Right atrium auricular region (tissue), 2 donors: ENCODE data around the gene CTDP1. TPM values are rescaled to one million over a fixed set of nuclear protein-coding genes. Genes with fewer than 3 reads are reported as not detected.

Experiments
- DNase-seq: peaks from one replicate; pipeline ENCODE4 v3.0.0-alpha.2; 2019; ENCODE audit warnings: low spot score
- H3K27ac ChIP-seq, 2 donors: fragments of 200-600 bp; sonication (generic); 1 replicate in 1 of 2; 2 replicates in 1 of 2; pipeline ENCODE4 v1.5.1; 2016 to 2019
- H3K27me3 ChIP-seq, 2 donors: fragments of 200-600 bp; sonication (generic); one replicate each; pipeline versions ENCODE4 v1.5.1 to v1.6.0; 2017 to 2019
- H3K36me3 ChIP-seq: fragments of 200-600 bp; sonication (generic); one replicate; pipeline ENCODE4 v1.5.1; 2016
- H3K4me1 ChIP-seq, 2 donors: fragments of 200-600 bp; sonication (generic); one replicate each; pipeline versions ENCODE4 v1.5.1 to v1.6.0; 2017 to 2019
- H3K4me3 ChIP-seq, 2 donors: fragments of 200-600 bp; sonication (generic); 1 replicate in 1 of 2; 2 replicates in 1 of 2; pipeline ENCODE4 v1.5.1; 2017 to 2019; ENCODE audit warnings: mild to moderate bottlenecking in 1 of 2, moderate library complexity in 1 of 2
- H3K9me3 ChIP-seq, 2 donors: fragments of 200-600 bp; sonication (generic); one replicate each; pipeline ENCODE4 v1.5.1; 2019
- total RNA-seq, 2 donors: library from RNA; depleted of rRNA; stranded (reverse); fragments of >200 nt; gene quantifications; one replicate each; pipeline ENCODE4 v1.1.0, GENCODE V29; 2016
- TF ChIP-seq, protein P1 (sequence below), 2 donors: fragments of 200-600 bp; sonication (generic); IDR thresholded peaks; one replicate each; pipeline ENCODE4 v1.5.1; 2019; ENCODE audit warnings: antibody characterized with exemption in 2 of 2

CTDP1 gene
- total RNA-seq, 2 donors from 2014 or later: 6.3 to 9.2 TPM

DNA sequence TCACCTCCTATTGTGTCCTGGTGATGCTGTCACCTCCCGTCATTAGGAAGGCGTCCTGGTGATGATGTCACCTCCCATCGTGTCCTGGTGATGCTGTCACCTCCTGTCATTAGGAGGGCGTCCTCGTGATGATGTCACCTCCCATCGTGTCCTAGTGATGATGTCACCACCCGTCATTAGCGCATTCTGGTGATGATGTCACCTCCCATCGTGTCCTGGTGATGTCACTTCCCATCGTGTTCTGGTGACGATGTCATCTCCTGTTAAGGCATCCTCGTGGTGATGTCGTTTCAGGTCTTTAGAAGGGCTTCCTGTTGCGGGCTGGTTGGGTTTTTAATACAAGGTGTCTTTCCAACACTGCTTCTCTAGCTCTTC, 40.7 kb downstream of the CTDP1 start:
- H3K27me3 ChIP-seq: no peaks in the 10 kb centered on the region
- no peaks in the 10 kb centered on the region for H3K9me3 ChIP-seq
- H3K4me3 ChIP-seq: no peak overlapping the region
- TF ChIP-seq, protein P1, sequence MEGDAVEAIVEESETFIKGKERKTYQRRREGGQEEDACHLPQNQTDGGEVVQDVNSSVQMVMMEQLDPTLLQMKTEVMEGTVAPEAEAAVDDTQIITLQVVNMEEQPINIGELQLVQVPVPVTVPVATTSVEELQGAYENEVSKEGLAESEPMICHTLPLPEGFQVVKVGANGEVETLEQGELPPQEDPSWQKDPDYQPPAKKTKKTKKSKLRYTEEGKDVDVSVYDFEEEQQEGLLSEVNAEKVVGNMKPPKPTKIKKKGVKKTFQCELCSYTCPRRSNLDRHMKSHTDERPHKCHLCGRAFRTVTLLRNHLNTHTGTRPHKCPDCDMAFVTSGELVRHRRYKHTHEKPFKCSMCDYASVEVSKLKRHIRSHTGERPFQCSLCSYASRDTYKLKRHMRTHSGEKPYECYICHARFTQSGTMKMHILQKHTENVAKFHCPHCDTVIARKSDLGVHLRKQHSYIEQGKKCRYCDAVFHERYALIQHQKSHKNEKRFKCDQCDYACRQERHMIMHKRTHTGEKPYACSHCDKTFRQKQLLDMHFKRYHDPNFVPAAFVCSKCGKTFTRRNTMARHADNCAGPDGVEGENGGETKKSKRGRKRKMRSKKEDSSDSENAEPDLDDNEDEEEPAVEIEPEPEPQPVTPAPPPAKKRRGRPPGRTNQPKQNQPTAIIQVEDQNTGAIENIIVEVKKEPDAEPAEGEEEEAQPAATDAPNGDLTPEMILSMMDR (IDR thresholded peaks at IDR 0.05): no peak
- H3K4me1 ChIP-seq: no peaks in the 10 kb centered on the region
- H3K36me3 ChIP-seq: peaks cover 38% of the 10 kb centered on the region
- DNase-seq: no peak
- H3K27ac ChIP-seq: no peak overlapping the region

DNA sequence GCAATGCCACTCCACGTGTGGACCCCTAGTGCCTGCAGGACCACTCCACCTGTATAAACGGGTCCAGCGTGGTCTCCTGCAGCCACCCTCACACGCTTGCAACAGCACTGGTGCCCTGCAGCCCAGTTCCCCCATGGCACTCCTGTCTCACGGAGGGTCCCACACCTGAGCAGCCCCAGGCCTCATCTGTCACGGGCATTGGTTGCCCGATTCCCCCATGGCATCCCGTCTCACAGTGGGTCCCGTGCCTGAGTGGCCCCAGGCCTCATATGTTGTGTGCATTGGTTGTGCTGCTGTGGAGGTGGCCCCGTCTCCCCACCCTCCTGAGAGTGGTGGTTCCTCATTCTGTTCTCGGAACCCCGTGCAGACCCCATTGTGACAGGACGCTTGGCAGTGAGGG, 43.4 kb downstream of the CTDP1 start:
- H3K27ac ChIP-seq: no peak overlapping the region
- peaks cover 21% of the 10 kb centered on the region for H3K36me3 ChIP-seq
- no peak for DNase-seq

DNA sequence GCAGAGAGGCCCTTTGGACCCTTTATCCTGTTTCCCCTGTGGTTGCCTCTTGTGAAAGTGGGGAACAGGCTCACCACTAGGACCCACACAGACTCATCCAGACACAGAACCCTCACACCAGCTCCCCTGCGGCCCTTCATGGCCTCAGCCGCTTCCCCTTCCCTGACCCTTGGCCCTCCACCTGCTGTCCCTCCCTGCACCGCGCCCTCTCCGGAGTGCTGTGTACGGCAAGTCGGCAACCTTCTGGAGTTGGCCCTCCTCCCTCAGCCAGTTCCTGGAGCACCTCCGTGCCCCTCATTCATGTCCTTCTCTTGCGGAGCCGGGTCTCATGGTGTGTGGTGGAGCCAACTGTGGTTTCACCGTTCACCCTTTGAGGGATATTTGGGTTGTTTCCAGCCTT, 44.0 kb downstream of the CTDP1 start:
- H3K27me3 ChIP-seq: no peaks in the 10 kb centered on the region
- no peak overlapping the region for H3K4me3 ChIP-seq
- no peaks in the 10 kb centered on the region for H3K4me1 ChIP-seq
- no peaks in the 10 kb centered on the region for H3K9me3 ChIP-seq
- no peak overlapping the region for H3K27ac ChIP-seq
- peaks cover 19% of the 10 kb centered on the region for H3K36me3 ChIP-seq
- TF ChIP-seq, protein P1 (IDR thresholded peaks at IDR 0.05): no peak
- no peak for DNase-seq

More for the DNA sequence above, 43.4 kb downstream of the CTDP1 start:
- Histone ChIP-seq H3K9me3 (no peaks in the 10 kb centered on the region), H3K4me1 (no peaks in the 10 kb centered on the region), H3K4me3 (no peak overlapping the region), H3K27me3 (no peaks in the 10 kb centered on the region)
- TF ChIP-seq, protein P1 (IDR thresholded peaks at IDR 0.05): no peak

DNA sequence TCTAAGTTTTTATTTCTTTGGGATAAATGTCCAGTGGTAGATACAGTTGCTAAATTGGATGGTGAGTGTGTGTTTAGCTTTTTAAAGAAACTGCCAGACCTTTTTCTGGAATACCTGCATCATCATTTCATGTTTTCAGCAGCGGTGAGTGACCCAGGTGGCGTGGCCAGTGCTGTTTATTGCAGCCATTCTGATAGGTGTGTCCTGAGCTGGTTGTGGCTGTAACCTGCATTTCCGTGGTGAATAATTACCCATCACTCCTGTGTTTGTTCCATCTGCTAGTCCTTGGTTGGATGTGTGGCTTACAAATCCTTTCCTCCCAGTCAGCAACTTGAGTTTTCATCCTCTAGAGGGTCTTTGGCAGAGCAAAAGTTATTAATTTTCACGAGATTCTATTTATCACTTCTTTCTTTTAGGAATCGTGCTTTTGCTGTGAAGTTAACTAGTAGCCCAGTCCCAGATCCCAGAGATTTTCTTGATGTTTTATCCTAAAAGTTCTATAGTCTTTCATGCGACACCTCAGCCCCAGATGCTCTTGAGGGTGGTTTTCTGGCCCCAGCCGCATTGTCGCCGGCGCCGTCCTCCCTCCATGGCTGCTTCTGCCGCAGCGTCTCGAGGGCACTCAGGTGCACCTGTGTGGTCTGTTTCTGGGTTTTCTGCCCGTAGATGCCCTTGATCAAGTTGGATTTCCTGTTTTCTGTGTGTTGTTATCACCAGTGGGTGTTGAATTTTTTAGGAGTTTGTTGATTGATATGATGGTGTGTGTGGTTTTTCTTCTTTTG, 44.9 kb downstream of the CTDP1 start:
- H3K36me3 ChIP-seq: peaks cover 22% of the 10 kb centered on the region
- no peaks in the 10 kb centered on the region for H3K9me3 ChIP-seq
- H3K4me1 ChIP-seq: no peaks in the 10 kb centered on the region
- no peak overlapping the region for H3K4me3 ChIP-seq
- DNase-seq: no peak
- no peak overlapping the region for H3K27ac ChIP-seq
- TF ChIP-seq, protein P1 (IDR thresholded peaks at IDR 0.05): no peak
- no peaks in the 10 kb centered on the region for H3K27me3 ChIP-seq

DNA sequence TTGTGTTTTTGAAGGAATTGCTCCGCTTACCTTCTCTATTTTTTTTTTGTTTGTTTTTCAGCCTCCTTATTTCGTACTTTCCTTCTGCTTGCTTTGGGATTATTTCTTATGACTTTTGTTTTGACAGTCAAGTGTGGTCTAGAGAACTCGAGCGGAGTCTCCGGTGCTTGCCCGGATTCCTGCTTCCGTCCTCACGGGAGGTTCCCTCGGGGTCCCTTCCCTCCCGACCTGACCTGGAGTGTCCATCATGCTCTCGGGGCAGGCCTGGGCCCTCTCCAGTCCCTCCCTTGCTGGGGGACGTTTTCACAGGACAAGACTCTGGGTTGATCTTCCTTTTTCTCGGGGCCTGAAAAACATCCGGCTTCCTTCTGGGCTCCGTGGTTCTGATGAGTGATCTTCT, 45.9 kb downstream of the CTDP1 start:
- Histone ChIP-seq H3K36me3 (peaks cover 31% of the 10 kb centered on the region), H3K27me3 (no peaks in the 10 kb centered on the region), H3K4me3 (no peak overlapping the region), H3K9me3 (no peaks in the 10 kb centered on the region), H3K27ac (no peak overlapping the region), H3K4me1 (no peaks in the 10 kb centered on the region)
- TF ChIP-seq, protein P1 (IDR thresholded peaks at IDR 0.05): no peak
- no peak for DNase-seq

DNA sequence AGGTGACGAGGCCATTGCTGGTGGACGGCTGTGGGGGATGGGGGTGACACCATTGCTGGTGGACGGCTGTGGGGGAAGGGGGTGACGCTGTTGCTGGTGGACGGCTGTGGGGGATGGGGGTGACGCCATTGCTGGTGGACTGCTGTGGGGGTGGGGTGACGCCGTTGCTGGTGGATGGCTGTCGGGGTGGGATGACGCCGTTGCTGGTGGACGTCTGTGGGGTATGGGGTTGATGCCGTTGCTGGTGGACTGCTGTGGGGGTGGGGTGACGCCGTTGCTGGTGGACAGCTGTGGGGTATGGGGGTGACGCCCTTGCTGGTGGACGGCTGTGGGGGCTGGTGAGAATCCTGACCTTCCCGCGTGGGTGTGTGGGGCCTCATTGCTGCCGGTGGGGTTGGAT, 47.1 kb downstream of the CTDP1 start:
- Histone ChIP-seq H3K36me3 (peaks cover 35% of the 10 kb centered on the region), H3K27me3 (no peaks in the 10 kb centered on the region), H3K4me3 (no peak overlapping the region), H3K27ac (no peak overlapping the region), H3K4me1 (no peaks in the 10 kb centered on the region), H3K9me3 (peaks cover under 1 to 1% of the 10 kb centered on the region in 2 donors)
- TF ChIP-seq, protein P1 (IDR thresholded peaks at IDR 0.05): no peak
- DNase-seq: no peak
